Measurements from ENCODE around the gene SSC5D. TPM values are rescaled to one million over a fixed set of nuclear protein-coding genes. Genes with fewer than 3 reads are reported as not detected.

SSC5D gene
- total RNA-seq, 4 donors from 2014 or later = 5.0 to 50.8 (median 36.0) TPM

DNA sequence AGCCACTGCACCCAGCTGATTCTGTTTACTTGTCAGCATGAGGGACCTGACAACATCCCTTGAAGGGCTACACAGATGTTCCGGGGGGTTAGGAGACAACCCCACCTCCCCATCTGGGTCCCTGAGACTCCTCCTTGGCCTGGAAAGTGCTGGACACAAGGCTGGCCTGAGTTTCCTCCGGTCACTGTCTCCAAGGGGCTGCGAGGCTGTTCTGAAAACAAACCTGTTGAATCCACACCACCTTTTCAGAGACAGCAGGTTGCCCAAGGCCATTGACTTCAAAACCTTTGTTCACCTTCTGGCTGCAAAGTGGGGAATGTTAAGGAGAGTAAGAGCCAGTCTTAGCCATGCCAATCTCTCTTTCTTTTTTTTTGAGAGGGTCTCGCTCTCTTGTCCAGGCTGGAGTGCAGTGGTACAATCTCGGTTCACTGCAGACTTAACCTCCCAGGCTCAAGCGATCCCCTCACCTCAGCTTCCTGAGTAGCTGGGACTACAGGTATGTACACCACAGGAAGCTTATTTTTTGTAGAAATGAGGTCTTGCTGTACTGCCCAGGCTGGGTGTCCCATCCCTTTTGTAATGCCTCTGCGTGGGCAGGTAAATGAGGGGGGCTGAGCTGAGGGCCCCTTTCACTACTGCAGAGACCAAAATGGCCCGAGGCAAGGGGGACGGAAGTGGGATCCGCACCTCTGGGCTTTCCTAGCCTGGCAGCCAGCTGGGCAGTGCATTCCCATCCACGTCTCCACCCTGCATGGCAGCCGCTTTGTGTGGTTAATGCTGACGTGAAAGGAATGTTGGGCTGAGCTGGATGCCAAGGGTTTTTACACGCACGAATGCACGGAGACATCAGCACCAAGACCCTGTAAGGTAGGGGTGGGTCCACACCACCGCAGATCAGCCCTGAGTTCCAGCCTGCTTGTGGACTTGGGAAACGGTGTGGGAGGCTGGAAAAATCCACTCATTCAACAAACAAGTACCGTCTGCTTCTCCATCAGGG is 13.7 kb upstream of the SSC5D start:
- peaks cover 0 to 7% of the 10 kb centered on the region in 2 donors for H3K4me1 ChIP-seq
- peak overlapping the region; percentile 27 to 48 for H3K27ac ChIP-seq
- no peak overlapping the region for H3K4me3 ChIP-seq
- no peak for DNase-seq
- no peak for TF ChIP-seq POLR2A (IDR thresholded peaks at IDR 0.05)
- TF ChIP-seq, protein P1, sequence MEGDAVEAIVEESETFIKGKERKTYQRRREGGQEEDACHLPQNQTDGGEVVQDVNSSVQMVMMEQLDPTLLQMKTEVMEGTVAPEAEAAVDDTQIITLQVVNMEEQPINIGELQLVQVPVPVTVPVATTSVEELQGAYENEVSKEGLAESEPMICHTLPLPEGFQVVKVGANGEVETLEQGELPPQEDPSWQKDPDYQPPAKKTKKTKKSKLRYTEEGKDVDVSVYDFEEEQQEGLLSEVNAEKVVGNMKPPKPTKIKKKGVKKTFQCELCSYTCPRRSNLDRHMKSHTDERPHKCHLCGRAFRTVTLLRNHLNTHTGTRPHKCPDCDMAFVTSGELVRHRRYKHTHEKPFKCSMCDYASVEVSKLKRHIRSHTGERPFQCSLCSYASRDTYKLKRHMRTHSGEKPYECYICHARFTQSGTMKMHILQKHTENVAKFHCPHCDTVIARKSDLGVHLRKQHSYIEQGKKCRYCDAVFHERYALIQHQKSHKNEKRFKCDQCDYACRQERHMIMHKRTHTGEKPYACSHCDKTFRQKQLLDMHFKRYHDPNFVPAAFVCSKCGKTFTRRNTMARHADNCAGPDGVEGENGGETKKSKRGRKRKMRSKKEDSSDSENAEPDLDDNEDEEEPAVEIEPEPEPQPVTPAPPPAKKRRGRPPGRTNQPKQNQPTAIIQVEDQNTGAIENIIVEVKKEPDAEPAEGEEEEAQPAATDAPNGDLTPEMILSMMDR (IDR thresholded peaks at IDR 0.05) = no peak
- intact Hi-C loops (cut with DNase I; ENCODE audit: low total_unique reads) = no loop called here
- no peaks in the 10 kb centered on the region for H3K27me3 ChIP-seq
- H3K9me3 ChIP-seq = no peaks in the 10 kb centered on the region
- no peaks in the 10 kb centered on the region for H3K36me3 ChIP-seq

DNA sequence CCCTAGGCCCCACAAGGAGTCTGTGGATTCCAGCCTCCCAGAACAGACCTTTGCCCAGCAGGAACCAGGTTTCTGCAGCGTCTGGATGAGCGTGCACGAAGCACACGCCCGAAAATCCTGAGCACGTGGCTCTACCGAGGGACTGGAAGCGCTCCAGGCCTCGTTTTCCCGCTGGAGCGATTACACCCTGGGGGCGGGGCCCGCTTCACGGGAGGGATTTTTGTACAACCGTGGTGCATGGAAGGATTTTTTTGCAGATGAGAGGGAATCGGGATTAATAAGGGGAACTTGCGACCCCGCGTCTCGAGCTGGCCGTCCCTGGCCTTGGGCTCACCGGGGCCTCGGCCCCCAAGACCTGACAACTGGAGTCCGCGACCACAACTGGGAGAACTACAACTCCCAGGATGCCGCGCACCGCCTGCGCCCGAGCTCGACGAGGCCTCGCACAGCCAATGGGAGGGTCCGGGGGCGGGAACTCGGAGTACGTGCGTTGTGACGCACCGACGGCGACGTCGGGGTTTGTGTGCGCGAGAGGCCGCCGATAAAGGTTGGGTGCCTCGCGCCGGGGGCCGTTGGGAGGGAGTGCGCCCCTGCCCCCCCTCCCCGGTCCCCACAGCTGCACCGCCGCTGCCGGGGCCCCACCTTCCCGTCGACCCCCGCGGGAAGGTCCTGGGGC is 12.0 kb upstream of the SSC5D start, which contains the start of gene ZNF628:
Gene ZNF628, plus strand, starts transcription at position 518 of the 676 bp plus-strand sequence. CDS start 3,294 bp downstream, outside the sequence.
- H3K27ac ChIP-seq = peak within 1 kb of the TSS; percentile 98
- H3K9me3 ChIP-seq = no peaks in the 10 kb centered on the region
- H3K36me3 ChIP-seq = no peaks in the 10 kb centered on the region
- TF ChIP-seq POLR2A (IDR thresholded peaks at IDR 0.05) = peak; percentile 39 to 84
- TF ChIP-seq, protein P1 (IDR thresholded peaks at IDR 0.05) = peak in 1 of 4 experiments; percentile 8
- peak; percentile 98 to 99 for DNase-seq
- peak within 1 kb of the TSS; percentile 62 to 71 for H3K4me3 ChIP-seq
- H3K4me1 ChIP-seq = peaks cover 0 to 7% of the 10 kb centered on the region in 2 donors
- intact Hi-C loops (cut with DNase I; ENCODE audit: low total_unique reads) = no loop called here
- no peaks in the 10 kb centered on the region for H3K27me3 ChIP-seq

DNA sequence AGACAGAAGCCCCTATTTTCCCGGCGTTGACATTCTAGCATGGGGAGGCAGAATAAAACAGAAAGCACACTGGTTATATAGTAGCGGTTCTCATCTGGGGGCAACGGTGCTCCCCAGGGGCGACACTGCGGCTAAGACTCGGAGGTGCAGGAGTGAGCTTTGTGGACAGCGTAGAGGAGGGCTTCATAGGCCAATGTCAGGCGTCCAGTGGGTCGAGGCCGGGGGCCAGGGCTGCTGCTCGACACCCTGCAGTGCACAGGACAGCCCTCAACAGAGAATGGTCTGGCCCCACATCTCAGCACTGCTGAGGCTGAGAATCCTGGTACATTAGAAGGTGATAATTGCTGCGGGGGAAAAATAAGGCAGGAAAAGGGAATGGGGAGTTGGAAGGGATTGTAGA is 10.3 kb upstream of the SSC5D start:
- H3K4me3 ChIP-seq = peak overlapping the region in 1 of 2 donors; percentile 62
- TF ChIP-seq, protein P1 (IDR thresholded peaks at IDR 0.05) = no peak
- TF ChIP-seq POLR2A (IDR thresholded peaks at IDR 0.05) = no peak
- no peaks in the 10 kb centered on the region for H3K27me3 ChIP-seq

DNA sequence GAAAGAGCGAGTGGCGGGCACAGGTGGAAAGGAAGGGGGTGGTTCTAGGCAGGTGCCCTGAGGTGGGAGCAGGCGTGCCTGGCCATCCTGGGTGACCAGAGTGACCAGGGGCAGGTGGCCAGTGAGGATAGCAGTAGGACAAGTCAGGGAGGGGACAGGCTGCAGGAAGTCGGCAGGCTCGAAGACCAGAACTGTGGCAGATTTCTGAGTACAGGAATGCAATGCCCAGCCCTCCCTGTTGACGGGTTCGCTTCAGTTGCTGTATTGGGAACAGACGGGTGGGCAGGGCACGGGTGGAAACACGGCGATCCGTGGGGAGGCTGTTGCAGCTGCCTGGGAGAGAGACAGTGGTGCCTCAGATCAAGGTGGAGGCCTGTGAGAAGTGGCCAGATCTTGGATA is 9.9 kb upstream of the SSC5D start:
- TF ChIP-seq, protein P1 (IDR thresholded peaks at IDR 0.05) = no peak
- no peak for TF ChIP-seq POLR2A (IDR thresholded peaks at IDR 0.05)
- Histone ChIP-seq H3K9me3 (no peaks in the 10 kb centered on the region), H3K4me3 (no peak overlapping the region), H3K4me1 (peaks cover 0 to 10% of the 10 kb centered on the region in 2 donors), H3K27ac (no peak overlapping the region), H3K27me3 (no peaks in the 10 kb centered on the region), H3K36me3 (no peaks in the 10 kb centered on the region)
- DNase-seq = no peak
- intact Hi-C loops (cut with DNase I; ENCODE audit: low total_unique reads) = no loop called here

More for the DNA sequence above, 10.3 kb upstream of the SSC5D start:
- Histone ChIP-seq H3K27ac (peak overlapping the region in 1 of 2 donors; percentile 98), H3K36me3 (no peaks in the 10 kb centered on the region), H3K4me1 (peaks cover 0 to 10% of the 10 kb centered on the region in 2 donors), H3K9me3 (no peaks in the 10 kb centered on the region)
- intact Hi-C loops (cut with DNase I; ENCODE audit: low total_unique reads) = no loop called here
- DNase-seq = no peak

Measured in uterus (tissue), 4 donors.